ENCODE data around the gene USP30.
A peak's percentile ranks its signal among the peaks of the same experiment; 100 is the strongest.
"Not testable (repeated sequence)": the region's sequence is repeated elsewhere in the genome, so short reads cannot be mapped to it uniquely, and the experiment has no call there.

The USP30 gene

GRCh38 chr12:109054124-109054513 lies 1.7 kb downstream of the USP30 start:
- Histone ChIP-seq H3K27ac (ENCODE audit: low read length) (peak overlapping the region; percentile 74), H3K36me3 (ENCODE audit: control insufficient read depth in 1 of 2, insufficient read depth in 2 of 2, low read length in 2 of 2) (peaks cover 6 to 25% of the 10 kb centered on the region in 2 donors), H3K4me1 (ENCODE audit: control insufficient read depth in 1 of 2, insufficient read depth in 2 of 2, low read length in 2 of 2) (peaks cover 5 to 17% of the 10 kb centered on the region in 2 donors), H3K4me3 (ENCODE audit: low read depth in 1 of 2, low read length in 2 of 2) (peak overlapping the region; percentile 88 to 97)
- not testable (repeated sequence) for H3K27me3 ChIP-seq (ENCODE audit: low read depth, low read length); H3K9me3 ChIP-seq (ENCODE audit: control insufficient read depth in 1 of 2, low read length in 2 of 2)

- Histone ChIP-seq H3K4me3 (ENCODE audit: low read depth in 1 of 2, low read length in 2 of 2) (no peak overlapping the region), H3K4me1 (ENCODE audit: control insufficient read depth in 1 of 2, insufficient read depth in 2 of 2, low read length in 2 of 2) (peaks cover 5 to 17% of the 10 kb centered on the region in 2 donors), H3K9me3 (ENCODE audit: control insufficient read depth in 1 of 2, low read length in 2 of 2) (no peaks in the 10 kb centered on the region), H3K36me3 (ENCODE audit: control insufficient read depth in 1 of 2, insufficient read depth in 2 of 2, low read length in 2 of 2) (peaks cover 6 to 27% of the 10 kb centered on the region in 2 donors), H3K27me3 (ENCODE audit: low read depth, low read length) (no peaks in the 10 kb centered on the region), H3K27ac (ENCODE audit: low read length) (no peak overlapping the region)
Measured at GRCh38 chr12:109054520-109054919, 2.1 kb downstream of the USP30 start.

- H3K27me3 ChIP-seq (ENCODE audit: low read depth, low read length) = no peaks in the 10 kb centered on the region
- peaks cover 3 to 14% of the 10 kb centered on the region in 2 donors for H3K4me1 ChIP-seq (ENCODE audit: control insufficient read depth in 1 of 2, insufficient read depth in 2 of 2, low read length in 2 of 2)
- no peak overlapping the region for H3K4me3 ChIP-seq (ENCODE audit: low read depth in 1 of 2, low read length in 2 of 2)
- H3K36me3 ChIP-seq (ENCODE audit: control insufficient read depth in 1 of 2, insufficient read depth in 2 of 2, low read length in 2 of 2) = peaks cover 6 to 35% of the 10 kb centered on the region in 2 donors
- H3K27ac ChIP-seq (ENCODE audit: low read length) = no peak overlapping the region
- no peaks in the 10 kb centered on the region for H3K9me3 ChIP-seq (ENCODE audit: control insufficient read depth in 1 of 2, low read length in 2 of 2)
Measured at GRCh38 chr12:109056891-109057290, 4.5 kb downstream of the USP30 start.

- H3K4me3 ChIP-seq (ENCODE audit: low read depth in 1 of 2, low read length in 2 of 2) = no peak overlapping the region
- H3K9me3 ChIP-seq (ENCODE audit: control insufficient read depth in 1 of 2, low read length in 2 of 2) = no peaks in the 10 kb centered on the region
- H3K36me3 ChIP-seq (ENCODE audit: control insufficient read depth in 1 of 2, insufficient read depth in 2 of 2, low read length in 2 of 2) = peaks cover 6 to 36% of the 10 kb centered on the region in 2 donors
- peaks cover 0 to 11% of the 10 kb centered on the region in 2 donors for H3K4me1 ChIP-seq (ENCODE audit: control insufficient read depth in 1 of 2, insufficient read depth in 2 of 2, low read length in 2 of 2)
- H3K27ac ChIP-seq (ENCODE audit: low read length) = no peak overlapping the region
- no peaks in the 10 kb centered on the region for H3K27me3 ChIP-seq (ENCODE audit: low read depth, low read length)
Measured at GRCh38 chr12:109057376-109057775, 5.0 kb downstream of the USP30 start.

GRCh38 chr12:109058773-109059172 lies 6.4 kb downstream of the USP30 start:
- Histone ChIP-seq H3K27ac (ENCODE audit: low read length) (no peak overlapping the region), H3K27me3 (ENCODE audit: low read depth, low read length) (no peaks in the 10 kb centered on the region), H3K9me3 (ENCODE audit: control insufficient read depth in 1 of 2, low read length in 2 of 2) (no peaks in the 10 kb centered on the region), H3K4me3 (ENCODE audit: low read depth in 1 of 2, low read length in 2 of 2) (no peak overlapping the region), H3K36me3 (ENCODE audit: control insufficient read depth in 1 of 2, insufficient read depth in 2 of 2, low read length in 2 of 2) (peaks cover 6 to 41% of the 10 kb centered on the region in 2 donors), H3K4me1 (ENCODE audit: control insufficient read depth in 1 of 2, insufficient read depth in 2 of 2, low read length in 2 of 2) (peaks cover 0 to 2% of the 10 kb centered on the region in 2 donors)

GRCh38 chr12:109064143-109064542 lies 11.8 kb downstream of the USP30 start:
- Histone ChIP-seq H3K4me3 (ENCODE audit: low read depth in 1 of 2, low read length in 2 of 2) (no peak overlapping the region), H3K36me3 (ENCODE audit: control insufficient read depth in 1 of 2, insufficient read depth in 2 of 2, low read length in 2 of 2) (peaks cover 18 to 37% of the 10 kb centered on the region in 2 donors), H3K9me3 (ENCODE audit: control insufficient read depth in 1 of 2, low read length in 2 of 2) (no peaks in the 10 kb centered on the region), H3K27ac (ENCODE audit: low read length) (no peak overlapping the region), H3K27me3 (ENCODE audit: low read depth, low read length) (no peaks in the 10 kb centered on the region), H3K4me1 (ENCODE audit: control insufficient read depth in 1 of 2, insufficient read depth in 2 of 2, low read length in 2 of 2) (no peaks in the 10 kb centered on the region)

- Histone ChIP-seq H3K4me3 (ENCODE audit: low read depth in 1 of 2, low read length in 2 of 2) (no peak overlapping the region), H3K9me3 (ENCODE audit: control insufficient read depth in 1 of 2, low read length in 2 of 2) (no peaks in the 10 kb centered on the region), H3K27me3 (ENCODE audit: low read depth, low read length) (no peaks in the 10 kb centered on the region), H3K36me3 (ENCODE audit: control insufficient read depth in 1 of 2, insufficient read depth in 2 of 2, low read length in 2 of 2) (peaks cover 26 to 38% of the 10 kb centered on the region in 2 donors), H3K27ac (ENCODE audit: low read length) (no peak overlapping the region), H3K4me1 (ENCODE audit: control insufficient read depth in 1 of 2, insufficient read depth in 2 of 2, low read length in 2 of 2) (no peaks in the 10 kb centered on the region)
Measured at GRCh38 chr12:109065154-109065852, 12.9 kb downstream of the USP30 start.

- Histone ChIP-seq H3K9me3 (ENCODE audit: control insufficient read depth in 1 of 2, low read length in 2 of 2) (no peaks in the 10 kb centered on the region), H3K36me3 (ENCODE audit: control insufficient read depth in 1 of 2, insufficient read depth in 2 of 2, low read length in 2 of 2) (peaks cover 26 to 43% of the 10 kb centered on the region in 2 donors), H3K27me3 (ENCODE audit: low read depth, low read length) (no peaks in the 10 kb centered on the region), H3K4me1 (ENCODE audit: control insufficient read depth in 1 of 2, insufficient read depth in 2 of 2, low read length in 2 of 2) (no peaks in the 10 kb centered on the region), H3K27ac (ENCODE audit: low read length) (no peak overlapping the region), H3K4me3 (ENCODE audit: low read depth in 1 of 2, low read length in 2 of 2) (no peak overlapping the region)
Measured at GRCh38 chr12:109065853-109066193, 13.4 kb downstream of the USP30 start.

GRCh38 chr12:109069307-109070271 lies 17.2 kb downstream of the USP30 start:
- Histone ChIP-seq H3K4me3 (ENCODE audit: low read depth in 1 of 2, low read length in 2 of 2) (no peak overlapping the region), H3K9me3 (ENCODE audit: control insufficient read depth in 1 of 2, low read length in 2 of 2) (no peaks in the 10 kb centered on the region), H3K36me3 (ENCODE audit: control insufficient read depth in 1 of 2, insufficient read depth in 2 of 2, low read length in 2 of 2) (peaks cover 48 to 64% of the 10 kb centered on the region in 2 donors), H3K4me1 (ENCODE audit: control insufficient read depth in 1 of 2, insufficient read depth in 2 of 2, low read length in 2 of 2) (no peaks in the 10 kb centered on the region), H3K27ac (ENCODE audit: low read length) (peak overlapping the region; percentile 61), H3K27me3 (ENCODE audit: low read depth, low read length) (no peaks in the 10 kb centered on the region)

- no peaks in the 10 kb centered on the region for H3K4me1 ChIP-seq (ENCODE audit: control insufficient read depth in 1 of 2, insufficient read depth in 2 of 2, low read length in 2 of 2)
- H3K9me3 ChIP-seq (ENCODE audit: control insufficient read depth in 1 of 2, low read length in 2 of 2) = peaks cover 0 to 6% of the 10 kb centered on the region in 2 donors
- no peak overlapping the region for H3K4me3 ChIP-seq (ENCODE audit: low read depth in 1 of 2, low read length in 2 of 2)
- no peak overlapping the region for H3K27ac ChIP-seq (ENCODE audit: low read length)
- H3K36me3 ChIP-seq (ENCODE audit: control insufficient read depth in 1 of 2, insufficient read depth in 2 of 2, low read length in 2 of 2) = peaks cover 28 to 63% of the 10 kb centered on the region in 2 donors
- H3K27me3 ChIP-seq (ENCODE audit: low read depth, low read length) = no peaks in the 10 kb centered on the region
Measured at GRCh38 chr12:109074866-109075265, 22.5 kb downstream of the USP30 start.

- H3K36me3 ChIP-seq (ENCODE audit: control insufficient read depth in 1 of 2, insufficient read depth in 2 of 2, low read length in 2 of 2) = peaks cover 43 to 87% of the 10 kb centered on the region in 2 donors
- no peaks in the 10 kb centered on the region for H3K27me3 ChIP-seq (ENCODE audit: low read depth, low read length)
- no peak overlapping the region for H3K27ac ChIP-seq (ENCODE audit: low read length)
- H3K9me3 ChIP-seq (ENCODE audit: control insufficient read depth in 1 of 2, low read length in 2 of 2) = peaks cover 0 to 6% of the 10 kb centered on the region in 2 donors
- H3K4me3 ChIP-seq (ENCODE audit: low read depth in 1 of 2, low read length in 2 of 2) = no peak overlapping the region
- peaks cover 0 to 3% of the 10 kb centered on the region in 2 donors for H3K4me1 ChIP-seq (ENCODE audit: control insufficient read depth in 1 of 2, insufficient read depth in 2 of 2, low read length in 2 of 2)
Measured at GRCh38 chr12:109082751-109083150, 30.4 kb downstream of the USP30 start.

All from muscle layer of duodenum (tissue), 2 donors.